ENCODE measurements around the gene COPS2. TPM values are rescaled to one million over a fixed set of nuclear protein-coding genes. Genes with fewer than 3 reads are reported as not detected.

COPS2 gene
- total and polyA plus RNA-seq, 2 of the 13 experiments (the other 11 are each of a cell fraction or from before 2014, with no cell fraction given) = 37.8 to 66.3 TPM

GRCh38 chr15:49096090-49096750, 59.2 kb downstream of the COPS2 start (continued):
- TF ChIP-seq ZBTB4 (CRISPR knock-in tag; IDR thresholded peaks at IDR 0.05; ENCODE audit: borderline replicate concordance) (no peak), TIGD3 (CRISPR knock-in tag; IDR thresholded peaks at IDR 0.05; ENCODE audit: borderline replicate concordance) (no peak), U2AF2 (IDR thresholded peaks at IDR 0.05; ENCODE audit: low read depth, low read length) (no peak), KDM1A (CRISPR knock-in tag; IDR thresholded peaks at IDR 0.05) (no peak), HOMEZ (CRISPR knock-in tag; IDR thresholded peaks at IDR 0.05; ENCODE audit: low read depth) (peak; percentile 55; the same call in 1 of the 2 replicates), TRIM22 (IDR thresholded peaks at IDR 0.05) (no peak), ZEB1 (IDR thresholded peaks at IDR 0.05; ENCODE audit: insufficient replicate concordance, low read depth) (no peak), FOXP4 (CRISPR knock-in tag; IDR thresholded peaks at IDR 0.05) (0 out of 2 replicates have a peak, but pooled peaks have one; percentile 27), ZNF256 (CRISPR knock-in tag; conservative IDR thresholded peaks at IDR 0.05) (no peak), CEBPB (IDR thresholded peaks at IDR 0.05; ENCODE audit: borderline replicate concordance, low read depth, low read length) (peak; percentile 59; the same call in 1 of the 2 replicates), THAP11 (CRISPR knock-in tag; IDR thresholded peaks at IDR 0.05) (no peak), ZNF687 (CRISPR knock-in tag; IDR thresholded peaks at IDR 0.05) (no peak), FOSL1 (CRISPR knock-in tag; IDR thresholded peaks at IDR 0.05; ENCODE audit: borderline replicate concordance) (no peak)

Measured in HepG2 (cell line).